Kidney tubule cell (primary cell): Measurements from ENCODE around the gene USP13.
"Not testable (repeated sequence)": the region's sequence is repeated elsewhere in the genome, so short reads cannot be mapped to it uniquely, and the experiment has no call there.

Experiments used
- DNase-seq: peaks from one replicate; pipeline ENCODE4 v3.0.0-alpha.2; 2018; ENCODE audit warnings: low spot score

USP13 gene, protein sequence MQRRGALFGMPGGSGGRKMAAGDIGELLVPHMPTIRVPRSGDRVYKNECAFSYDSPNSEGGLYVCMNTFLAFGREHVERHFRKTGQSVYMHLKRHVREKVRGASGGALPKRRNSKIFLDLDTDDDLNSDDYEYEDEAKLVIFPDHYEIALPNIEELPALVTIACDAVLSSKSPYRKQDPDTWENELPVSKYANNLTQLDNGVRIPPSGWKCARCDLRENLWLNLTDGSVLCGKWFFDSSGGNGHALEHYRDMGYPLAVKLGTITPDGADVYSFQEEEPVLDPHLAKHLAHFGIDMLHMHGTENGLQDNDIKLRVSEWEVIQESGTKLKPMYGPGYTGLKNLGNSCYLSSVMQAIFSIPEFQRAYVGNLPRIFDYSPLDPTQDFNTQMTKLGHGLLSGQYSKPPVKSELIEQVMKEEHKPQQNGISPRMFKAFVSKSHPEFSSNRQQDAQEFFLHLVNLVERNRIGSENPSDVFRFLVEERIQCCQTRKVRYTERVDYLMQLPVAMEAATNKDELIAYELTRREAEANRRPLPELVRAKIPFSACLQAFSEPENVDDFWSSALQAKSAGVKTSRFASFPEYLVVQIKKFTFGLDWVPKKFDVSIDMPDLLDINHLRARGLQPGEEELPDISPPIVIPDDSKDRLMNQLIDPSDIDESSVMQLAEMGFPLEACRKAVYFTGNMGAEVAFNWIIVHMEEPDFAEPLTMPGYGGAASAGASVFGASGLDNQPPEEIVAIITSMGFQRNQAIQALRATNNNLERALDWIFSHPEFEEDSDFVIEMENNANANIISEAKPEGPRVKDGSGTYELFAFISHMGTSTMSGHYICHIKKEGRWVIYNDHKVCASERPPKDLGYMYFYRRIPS

DNA sequence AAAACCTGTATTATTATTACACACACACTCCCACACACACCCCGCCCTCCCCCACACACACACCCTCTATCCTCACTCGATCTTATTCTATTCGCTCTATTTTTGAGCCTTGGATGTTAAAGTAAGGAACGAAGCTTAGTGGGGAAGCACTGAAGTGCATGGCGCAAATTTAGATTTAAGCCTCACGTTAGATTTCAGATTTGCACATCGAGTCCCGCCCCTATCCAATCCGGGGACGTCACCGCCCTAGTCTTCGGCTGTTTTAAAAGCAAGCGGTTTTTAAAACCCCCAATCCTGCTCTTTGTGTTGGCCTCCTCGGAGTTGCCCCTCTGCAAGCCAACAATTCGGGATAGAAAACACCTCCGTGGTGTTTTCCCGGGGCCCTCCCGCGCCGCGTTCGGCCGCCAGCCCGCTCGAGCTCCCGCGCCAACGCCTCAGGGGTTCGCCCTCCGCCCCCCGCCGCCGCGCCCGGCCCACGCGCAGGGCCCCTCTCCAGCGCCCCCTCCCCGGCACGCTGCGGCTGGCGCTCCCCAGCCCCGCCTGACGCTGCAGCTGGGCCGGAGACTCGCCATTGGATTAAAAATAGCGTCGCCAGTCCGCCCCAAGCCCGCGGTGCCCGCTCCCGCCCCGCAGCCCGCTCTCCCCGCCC, at the start of gene USP13:
TSS of gene USP13 (plus strand) at position 594 of the 649 bp plus-strand sequence. CDS start 186 bp downstream, outside the sequence.
- DNase-seq, result peak; percentile 78

DNA sequence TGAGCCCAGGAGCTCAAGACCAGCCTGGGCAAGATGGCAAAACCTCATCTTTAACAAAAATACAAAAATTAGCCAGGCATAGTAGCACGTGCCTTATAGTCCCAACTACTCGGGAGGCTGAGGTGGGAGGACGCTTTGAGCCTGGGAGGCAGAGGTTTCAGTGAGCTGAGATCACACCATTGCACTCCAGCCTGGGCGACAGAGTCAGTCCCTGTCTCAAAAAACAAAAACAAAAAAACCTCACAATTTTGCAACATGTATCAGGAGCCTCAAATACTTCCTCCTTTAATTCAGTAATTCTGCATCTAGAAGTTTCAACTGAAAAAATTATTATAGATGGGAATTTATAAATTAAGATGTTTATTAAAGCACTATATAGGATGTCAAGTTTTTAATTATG, 49.5 kb upstream of the USP13 start:
- DNase-seq, result no peak

DNA sequence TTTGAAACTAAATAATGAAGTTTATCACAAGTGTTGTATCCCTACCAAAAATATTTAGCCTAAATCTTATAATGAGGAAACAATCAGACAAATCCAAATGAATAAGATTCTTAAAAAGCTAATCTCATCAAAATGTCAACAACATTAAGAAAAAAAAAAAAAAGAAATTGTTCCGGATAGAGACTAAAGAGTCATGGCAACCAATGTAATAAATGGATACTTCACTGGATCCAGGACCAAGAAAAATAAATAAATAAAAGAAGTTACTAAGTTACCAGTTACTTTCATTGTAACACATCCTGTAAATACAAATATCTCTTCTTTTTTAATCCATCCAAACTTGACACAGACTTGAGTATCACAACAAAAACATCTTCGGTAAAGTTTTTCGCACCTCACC, 49.0 kb upstream of the USP13 start:
- no peak for DNase-seq

DNA sequence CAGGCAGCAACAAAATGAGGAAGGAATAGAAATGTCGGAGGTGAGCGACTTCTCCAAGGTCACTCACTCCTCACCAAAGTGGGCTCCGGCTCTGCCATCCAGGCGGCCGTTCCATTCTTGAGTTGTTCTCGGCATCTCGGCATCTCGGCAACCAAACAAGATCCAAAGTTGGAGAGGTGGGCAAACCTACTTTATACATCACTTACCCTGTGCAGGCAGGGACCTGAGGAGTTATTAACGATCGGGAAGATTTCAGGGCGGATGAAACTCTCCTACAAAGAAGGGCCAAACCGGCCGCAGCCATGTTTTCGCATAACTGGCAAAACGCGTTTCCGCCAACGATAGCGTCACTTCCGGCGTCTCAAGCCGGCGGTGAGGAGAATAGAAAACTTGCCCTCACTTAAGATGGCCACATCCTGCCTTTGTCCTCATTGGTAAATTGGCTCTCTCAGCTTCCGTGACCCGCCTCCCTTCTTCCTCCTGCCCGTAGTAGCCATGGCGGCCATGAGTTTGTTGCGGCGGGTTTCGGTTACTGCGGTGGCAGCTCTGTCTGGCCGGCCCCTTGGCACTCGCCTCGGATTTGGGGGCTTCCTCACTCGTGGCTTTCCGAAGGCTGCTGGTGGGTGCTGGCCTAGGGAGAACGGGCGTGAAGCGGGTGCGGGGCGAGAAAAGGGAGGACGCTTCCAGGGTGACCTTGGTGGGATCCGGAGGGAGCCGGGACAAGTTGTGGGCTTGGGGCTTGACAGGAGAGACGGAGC, 48.3 kb upstream of the USP13 start, which contains the start of the genes MRPL47 and NDUFB5:
TSS of gene MRPL47 (minus strand) at position 318 of the 758 bp plus-strand sequence. CDS start at position 304, 14 bp downstream.
TSS of gene NDUFB5 (plus strand) at position 474 of the 758 bp plus-strand sequence. CDS start at position 496, 22 bp downstream.
- DNase-seq, result peak; percentile 96

DNA sequence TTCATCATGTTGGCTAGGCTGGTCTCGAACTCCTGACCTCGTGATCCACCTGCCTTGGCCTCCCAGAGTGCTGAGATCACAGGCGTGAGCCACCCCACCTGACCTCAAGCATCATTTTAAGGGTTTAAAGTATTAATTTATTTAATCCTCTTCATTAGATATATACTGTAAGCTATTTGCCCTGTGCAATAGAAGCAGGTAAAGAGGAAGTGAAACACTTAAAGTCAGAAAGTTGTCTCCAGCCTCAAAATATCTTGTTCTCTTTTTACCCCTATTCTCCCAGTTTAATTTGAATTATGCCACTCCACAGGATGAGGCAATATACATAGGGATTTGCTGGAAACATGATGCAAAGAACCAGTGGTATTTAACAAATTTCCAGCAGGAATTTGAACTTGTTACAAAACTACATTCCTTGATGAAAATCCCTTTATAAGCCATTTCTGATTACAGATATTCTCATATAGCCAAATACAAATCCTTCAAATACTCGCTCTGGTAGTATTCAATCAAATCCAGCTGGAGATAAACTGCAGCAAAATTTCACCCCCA, 46.2 kb upstream of the USP13 start:
- DNase-seq, result no peak

DNA sequence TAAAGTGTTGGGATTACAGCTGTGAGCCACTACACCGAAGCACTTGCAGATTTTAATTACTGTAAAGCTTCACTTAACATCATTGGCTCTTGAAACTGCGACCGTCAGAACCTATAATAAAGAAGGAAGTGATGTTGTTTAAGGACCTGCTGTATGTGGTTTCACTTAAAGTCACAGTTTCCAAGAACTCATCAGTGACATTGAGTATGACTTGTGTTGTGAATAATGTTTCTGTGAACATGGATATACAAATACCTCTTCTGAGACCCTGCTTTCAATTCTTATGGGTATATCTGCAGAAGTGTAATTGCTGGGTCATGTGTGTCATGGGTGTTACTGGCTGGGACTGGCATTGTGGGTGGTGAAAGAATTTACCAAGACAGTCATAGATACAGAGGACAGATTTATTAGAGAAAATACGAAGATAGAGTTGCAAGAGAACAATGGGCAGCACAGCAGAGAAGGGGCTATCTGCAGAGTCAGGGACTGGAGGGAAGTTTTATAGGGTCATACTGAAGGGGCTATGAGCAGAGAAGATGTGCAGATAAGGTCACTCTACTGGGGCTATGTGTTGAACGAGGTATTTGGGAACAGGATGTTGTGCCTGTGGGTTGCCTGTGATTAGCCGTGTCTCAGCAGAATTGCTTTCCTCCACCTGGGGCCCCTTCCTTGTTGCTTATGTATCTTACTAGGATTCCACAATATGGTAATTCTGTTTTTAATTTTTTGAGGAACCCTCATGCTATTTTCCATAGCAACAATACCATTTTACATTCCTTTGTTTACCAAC, 43.7 kb upstream of the USP13 start:
- no peak for DNase-seq

DNA sequence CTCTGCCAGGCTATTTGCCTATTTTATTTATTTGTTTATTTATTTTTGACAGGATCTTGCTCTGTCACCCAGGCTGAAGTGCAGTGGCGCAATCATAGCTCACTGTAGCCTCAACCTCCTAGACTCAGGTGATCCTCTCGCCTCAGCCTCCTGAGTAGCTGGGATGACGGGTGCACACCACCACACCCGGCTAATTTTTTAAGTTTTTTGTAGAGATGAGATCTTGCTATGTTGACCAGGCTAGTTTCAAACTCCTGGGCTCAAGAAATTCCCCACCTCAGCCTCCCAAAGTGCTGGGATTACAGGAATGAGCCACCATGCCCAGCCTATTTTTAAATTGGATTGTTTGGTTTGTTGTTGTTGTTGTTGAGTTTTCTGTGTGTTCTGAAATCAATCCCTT, 42.8 kb upstream of the USP13 start:
- DNase-seq, result no peak

DNA sequence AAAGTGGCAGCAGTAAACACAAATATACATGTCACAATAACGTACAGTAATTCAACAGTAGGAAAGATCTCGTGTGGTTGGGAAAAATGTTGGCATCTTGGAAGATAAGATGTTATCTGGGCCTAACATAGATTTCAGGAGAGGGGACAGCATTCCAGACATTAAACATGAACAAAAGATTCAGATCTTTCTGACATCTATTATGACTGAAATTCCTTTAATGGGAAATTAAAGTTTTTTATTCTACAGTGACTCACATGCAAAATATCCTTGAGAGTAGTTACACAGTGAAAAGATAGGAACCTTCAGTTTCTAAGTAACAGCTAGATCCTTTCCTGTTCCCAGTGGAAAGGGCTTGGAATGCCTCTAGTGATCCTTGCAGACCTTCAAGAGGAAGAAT, 39.0 kb upstream of the USP13 start:
- peak; percentile 38 for DNase-seq

DNA sequence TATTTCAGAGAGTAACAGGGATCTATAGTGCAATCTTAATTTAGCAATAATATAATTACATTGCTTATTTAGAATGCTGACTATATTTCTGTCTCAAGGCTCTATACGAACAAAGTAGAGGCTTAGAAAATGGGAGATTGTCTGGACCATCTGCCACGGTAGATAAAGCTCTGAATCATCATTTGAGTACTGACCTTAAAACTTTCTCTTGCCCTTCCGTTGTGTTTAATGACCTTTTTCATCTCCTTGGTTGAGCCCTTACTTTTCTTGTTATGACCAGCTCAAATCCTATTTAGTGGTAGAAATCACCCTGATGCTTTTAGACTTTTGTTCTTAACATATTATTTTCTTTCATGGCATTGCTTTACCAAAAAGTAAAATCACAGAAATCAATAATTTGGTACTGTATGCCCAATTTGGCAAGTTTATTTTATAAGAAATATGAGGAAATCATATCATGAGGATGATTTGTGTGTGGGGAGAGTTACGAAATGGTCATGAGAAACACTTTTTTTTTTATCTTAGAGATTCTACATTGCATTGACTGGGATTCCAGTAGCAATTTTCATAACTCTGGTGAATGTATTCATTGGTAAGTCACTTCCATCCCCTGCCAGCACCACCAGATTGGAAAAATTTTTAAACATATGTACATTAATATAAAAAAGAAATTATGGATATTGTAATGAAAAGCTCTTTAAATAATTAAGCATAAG, 37.2 kb upstream of the USP13 start:
- DNase-seq, result no peak

DNA sequence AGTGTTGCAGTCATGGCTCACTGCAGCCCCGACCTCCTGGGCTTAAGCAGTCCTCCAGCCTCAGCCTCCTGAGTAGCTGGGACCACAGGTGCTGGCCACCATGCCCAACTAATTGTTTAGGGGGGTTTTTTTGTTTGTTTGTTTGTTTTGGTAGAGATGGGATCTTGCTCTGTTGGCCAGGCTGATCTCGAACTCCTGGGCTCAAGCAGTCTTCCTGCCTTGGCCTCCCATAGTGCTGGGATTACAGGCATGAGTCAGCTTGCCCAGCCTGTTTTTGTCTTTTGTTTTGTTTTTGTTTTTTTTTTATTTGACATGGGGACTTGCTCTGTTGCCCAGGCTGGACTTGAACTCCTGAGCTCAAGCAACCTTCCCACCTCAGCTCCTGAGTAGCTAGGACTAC, 30.8 kb upstream of the USP13 start:
- no peak for DNase-seq

DNA sequence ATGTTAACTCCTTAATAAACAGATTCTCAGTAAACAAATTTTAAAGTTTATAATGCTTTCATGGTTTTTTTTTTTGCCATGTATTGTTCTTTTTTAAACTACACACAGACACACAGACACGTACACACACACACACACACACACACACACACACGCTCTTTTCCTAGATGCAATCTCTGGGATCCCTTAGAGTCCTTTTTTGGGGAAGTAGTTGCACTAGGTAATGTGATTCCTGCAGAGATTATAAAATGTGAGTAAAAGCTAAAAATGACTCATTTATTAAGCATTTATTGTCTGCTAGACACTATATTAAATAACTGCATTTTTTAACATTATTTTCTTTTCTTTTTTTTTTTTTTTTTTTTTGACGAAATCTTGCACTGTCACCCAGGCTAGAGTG, 28.4 kb upstream of the USP13 start:
- no peak for DNase-seq

DNA sequence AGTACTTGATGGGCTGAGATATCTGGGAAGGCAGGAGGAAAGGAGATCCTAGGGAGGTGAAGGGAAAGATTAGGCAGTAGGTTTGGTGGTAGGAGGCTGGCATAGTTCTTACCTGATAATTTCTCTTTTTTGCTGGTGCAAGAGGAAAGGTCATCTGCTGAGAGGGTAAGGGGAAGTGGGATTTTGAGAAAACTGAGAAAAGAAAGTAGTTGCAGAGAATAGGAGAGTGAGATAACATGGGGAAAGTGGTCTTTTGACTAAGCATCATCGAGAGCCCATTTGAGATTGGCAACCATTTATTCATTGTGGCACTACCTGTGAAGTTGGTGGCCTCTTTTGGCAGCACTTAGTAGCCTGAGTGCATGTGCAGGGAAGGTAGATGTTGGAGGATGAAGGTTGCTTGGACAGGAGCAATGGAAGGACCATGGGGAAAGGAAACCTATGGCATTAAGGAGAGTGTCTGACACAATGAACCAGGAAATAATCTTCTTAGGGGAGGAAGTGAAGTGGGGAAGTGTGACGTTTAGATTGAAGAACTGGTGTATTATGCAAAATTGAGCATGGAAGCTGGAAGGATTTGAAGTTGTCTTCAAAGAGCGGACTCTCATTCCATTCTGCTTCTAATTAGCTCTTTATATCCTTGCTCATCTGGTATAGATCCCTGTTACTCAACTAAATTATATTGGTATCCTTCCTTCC, 21.9 kb upstream of the USP13 start:
- no peak for DNase-seq

DNA sequence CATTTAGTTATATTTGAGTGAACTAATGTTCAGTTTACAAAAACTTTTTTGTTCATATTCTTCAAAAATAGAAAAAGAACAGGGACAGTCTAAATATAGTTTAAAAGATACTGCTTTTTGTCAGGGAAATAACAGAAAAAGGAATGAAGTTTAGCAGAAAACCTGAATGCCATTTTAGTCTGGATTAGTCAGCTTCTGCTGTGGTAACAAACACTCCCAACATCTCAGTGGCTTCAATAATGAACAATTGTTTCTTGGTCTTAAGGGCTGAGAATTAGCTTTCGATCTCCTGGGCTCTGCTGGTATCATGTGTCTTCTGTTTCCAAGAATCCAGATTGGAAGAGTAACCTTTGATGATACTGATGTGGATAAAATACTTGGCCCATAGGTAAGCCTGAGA, 12.4 kb upstream of the USP13 start:
- DNase-seq, result no peak

DNA sequence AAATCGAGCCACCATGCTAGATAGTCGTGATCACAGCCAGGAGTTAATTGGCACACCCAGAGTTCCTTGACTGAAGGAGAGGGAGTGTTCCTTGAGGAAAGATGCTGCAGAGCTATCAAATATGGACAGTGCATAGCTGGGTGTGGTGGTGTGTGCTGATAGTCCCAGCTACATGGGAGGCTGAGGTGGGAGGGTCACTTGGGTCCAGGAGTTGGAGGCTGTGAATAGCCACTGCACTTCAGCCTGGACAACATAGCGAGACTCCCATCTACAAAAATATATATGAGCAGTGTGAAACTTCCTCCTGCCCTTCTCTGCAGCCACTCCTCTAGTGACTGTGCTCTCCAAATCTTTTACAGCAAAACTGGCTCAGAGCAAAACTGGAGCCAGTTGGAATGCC, 10.0 kb upstream of the USP13 start:
- no peak for DNase-seq

DNA sequence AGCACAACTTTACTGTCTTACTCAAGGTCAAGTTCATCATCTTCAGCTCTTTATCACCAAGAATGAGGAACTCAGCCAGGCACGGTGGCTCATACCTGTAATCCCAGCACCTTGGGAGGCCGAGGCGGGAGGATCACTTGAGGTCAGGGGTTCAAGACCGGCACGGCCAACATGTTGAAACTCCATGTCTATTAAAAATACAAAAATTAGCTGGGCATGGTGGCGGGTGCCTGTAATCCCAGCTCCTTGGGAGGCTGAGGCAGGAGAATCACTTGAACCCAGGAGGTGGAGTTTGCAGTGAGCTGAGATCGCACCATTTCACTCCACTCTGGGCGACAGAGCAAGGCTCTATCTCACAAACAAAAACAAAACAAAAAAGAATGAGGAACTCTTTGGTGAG, 9.0 kb upstream of the USP13 start:
- not testable (repeated sequence) for DNase-seq

DNA sequence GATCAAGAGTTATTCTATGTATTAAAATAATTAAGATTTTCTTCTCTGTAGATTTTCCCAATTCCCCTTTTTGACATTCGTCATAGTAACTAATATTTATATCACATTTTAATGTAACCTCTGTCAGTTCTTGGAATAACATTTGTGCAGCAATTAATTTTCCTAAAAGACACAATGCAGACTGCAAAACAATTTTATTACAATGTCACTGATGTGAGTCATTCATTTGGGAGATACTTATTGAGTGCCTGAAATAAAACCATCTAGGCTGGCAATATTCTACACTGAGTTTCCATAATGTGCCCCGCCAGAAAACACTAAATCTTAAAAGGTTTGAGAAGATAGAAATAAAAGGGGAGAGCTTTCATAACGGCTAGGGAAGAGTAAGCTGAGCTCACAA, 6.7 kb upstream of the USP13 start:
- no peak for DNase-seq

DNA sequence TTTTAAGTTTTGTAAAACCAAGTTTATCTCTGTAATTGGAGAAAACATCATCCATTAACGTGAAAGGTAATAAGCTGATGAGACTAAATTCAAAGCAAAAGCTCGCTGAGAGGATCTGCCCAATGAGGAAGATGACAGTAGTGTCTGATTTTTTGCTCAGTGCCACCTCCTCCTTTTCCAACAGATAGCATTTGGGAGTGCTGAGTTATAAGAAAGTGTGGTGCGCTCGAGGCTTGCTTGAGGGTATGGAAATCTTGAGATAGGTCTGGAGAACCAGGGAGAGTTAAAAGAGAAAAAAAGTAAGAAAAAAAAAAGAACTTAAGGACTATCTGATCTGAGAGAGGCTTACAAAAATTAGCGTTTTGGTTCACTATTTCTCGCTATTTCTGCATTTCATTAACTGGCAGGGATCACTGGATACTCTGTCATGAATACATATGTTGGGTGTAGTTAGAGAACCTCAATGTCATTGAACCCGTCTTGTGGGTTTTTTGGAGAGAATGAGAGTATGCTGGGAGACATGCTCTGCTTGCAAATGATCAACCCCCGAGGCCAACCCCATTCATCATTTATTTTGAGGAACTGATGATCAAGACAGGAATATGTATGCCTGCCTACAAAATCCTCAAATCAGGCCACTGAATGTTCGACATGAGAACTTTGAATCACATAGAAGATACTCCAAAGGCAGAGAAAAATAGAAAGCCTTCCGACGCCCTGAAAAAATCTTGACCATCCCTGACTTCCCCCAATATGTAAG, 973 bp upstream of the USP13 start:
- no peak for DNase-seq

DNA sequence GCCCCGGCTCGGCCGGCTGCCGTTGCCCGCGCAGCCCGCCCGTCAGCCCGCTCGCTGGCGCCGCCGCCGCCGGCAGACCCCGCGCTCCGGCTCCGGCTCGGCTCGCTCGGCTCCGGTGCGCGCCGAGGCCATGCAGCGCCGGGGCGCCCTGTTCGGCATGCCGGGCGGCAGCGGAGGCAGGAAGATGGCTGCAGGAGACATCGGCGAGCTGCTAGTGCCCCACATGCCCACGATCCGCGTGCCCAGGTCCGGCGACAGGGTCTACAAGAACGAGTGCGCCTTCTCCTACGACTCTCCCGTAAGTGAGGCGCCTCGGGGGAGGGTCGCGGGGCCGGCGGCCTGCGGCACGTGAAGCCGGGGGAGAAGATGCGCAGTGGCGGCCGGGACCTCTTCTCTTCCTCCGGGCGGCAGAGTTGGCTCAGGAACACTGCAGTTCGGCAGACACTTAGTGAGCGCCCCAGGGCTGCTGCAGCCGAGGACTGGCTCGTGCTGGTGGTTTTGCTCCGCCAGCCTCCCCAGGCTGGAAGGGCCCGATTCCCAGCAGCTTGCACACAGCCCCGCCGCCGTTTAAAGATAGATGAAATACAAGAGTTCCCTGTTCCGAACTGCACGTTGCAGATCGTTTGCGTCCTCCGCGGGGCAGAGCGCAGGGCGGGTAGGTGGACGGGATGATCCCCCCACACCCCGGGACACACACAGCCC, 407 bp downstream of the USP13 start:
- peak; percentile 77 for DNase-seq
